ENCODE measurements around the gene TENM3.

GRCh38 chr4:182564724-182565369 lies 321.6 kb downstream of the TENM3 start:
- TF ChIP-seq RBBP5 (conservative IDR thresholded peaks at IDR 0.05) (no peak), CTCF (IDR thresholded peaks at IDR 0.05 in 2 of 3, conservative IDR thresholded peaks at IDR 0.05 in 1 of 3; ENCODE audit: control insufficient read depth in 2 of 3, extremely low read depth in 1 of 3, insufficient read depth in 1 of 3, low read depth in 3 of 3, low read length in 3 of 3) (no peak), ZNF207 (IDR thresholded peaks at IDR 0.05; ENCODE audit: borderline replicate concordance) (no peak), ZNF24 (IDR thresholded peaks at IDR 0.05) (no peak), MAX (IDR thresholded peaks at IDR 0.05; ENCODE audit: low read depth, low read length) (no peak), SUZ12 (IDR thresholded peaks at IDR 0.05; ENCODE audit: unreplicated experiment) (no peak)

Measured in GM12878 (cell line).